Naive B cell (primary cell): ENCODE results near the gene P2RX1. TPM values are rescaled to one million over a fixed set of nuclear protein-coding genes. Genes with fewer than 3 reads are reported as not detected.

Experiments used
- ATAC-seq, 2 donors: fragments of 150-1000 bp; cut with Tn5 transposase; 2 replicates each; pipeline ENCODE4 v1.10.0; 2021; ENCODE audit warnings: low read depth in 2 of 2, mild to moderate bottlenecking in 2 of 2, moderate library complexity in 2 of 2
- DNase-seq: peaks from one replicate; pipeline ENCODE4 v3.0.0; 2022
- H3K27ac Mint-ChIP-seq, 6 donors: one replicate each; pipeline ENCODE4 v1.8.0; 2020 to 2022; ENCODE audit warnings: mild to moderate bottlenecking in 6 of 6, mixed read lengths in 6 of 6, moderate library complexity in 5 of 6, inconsistent platforms in 2 of 6
- H3K27me3 Mint-ChIP-seq, 3 donors: one replicate each; pipeline ENCODE4 v1.8.0; 2021 to 2022; ENCODE audit warnings: mixed read lengths in 3 of 3, mild to moderate bottlenecking in 1 of 3
- H3K36me3 Mint-ChIP-seq, 2 donors: one replicate each; pipeline ENCODE4 v1.8.0; 2020 to 2022; ENCODE audit warnings: mixed read lengths in 2 of 2, inconsistent platforms in 1 of 2, mild to moderate bottlenecking in 1 of 2
- H3K4me1 Mint-ChIP-seq, 3 donors: one replicate each; pipeline ENCODE4 v1.8.0; 2020 to 2022; ENCODE audit warnings: mixed read lengths in 3 of 3, inconsistent platforms in 1 of 3, mild to moderate bottlenecking in 1 of 3, moderate library complexity in 1 of 3
- H3K4me3 Mint-ChIP-seq, 8 donors: one replicate each; pipeline ENCODE4 v1.8.0; 2020 to 2022; ENCODE audit warnings: mild to moderate bottlenecking in 8 of 8, mixed read lengths in 8 of 8, moderate library complexity in 8 of 8, inconsistent platforms in 2 of 8
- H3K9me3 Mint-ChIP-seq, 7 donors: one replicate each; pipeline ENCODE4 v1.8.0; 2020 to 2022; ENCODE audit warnings: mixed read lengths in 7 of 7, mild to moderate bottlenecking in 5 of 7, inconsistent platforms in 2 of 7, moderate library complexity in 1 of 7
- polyA plus RNA-seq, 6 donors: library from polyadenylated mRNA; unstranded; fragments of 300-500 nt; fragmentation: Illumina TruSeq; gene quantifications; one replicate each; pipeline ENCODE4 v1.2.3, GENCODE V29; 2021; ENCODE audit warnings: low read depth in 6 of 6

P2RX1 gene
- polyA plus RNA-seq, 6 donors from 2014 or later: 2.3 to 20.2 (median 15.1) TPM

DNA sequence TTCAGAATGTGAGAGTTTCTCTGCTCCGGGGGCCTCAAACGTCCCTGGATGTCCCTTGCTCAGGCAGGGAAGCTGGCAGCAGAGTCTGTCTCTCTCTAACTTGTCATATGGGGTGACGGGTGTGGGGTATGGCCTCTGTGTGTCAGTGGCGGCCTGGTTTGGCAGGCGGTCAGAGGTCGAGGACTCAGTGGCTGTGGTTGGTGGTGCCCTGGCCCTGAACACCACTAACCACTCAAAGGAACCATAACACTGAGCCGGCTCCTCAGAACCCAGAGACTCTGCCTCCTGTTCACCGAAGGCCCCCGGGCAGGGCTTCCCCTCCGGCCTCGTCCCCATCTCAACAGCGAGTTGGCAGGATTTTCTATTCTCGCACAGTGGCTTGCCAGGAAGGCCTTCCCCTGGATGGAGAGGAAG lies 677 bp downstream of the P2RX1 start:
- DNase-seq (no peak), ATAC-seq (no peak)
- peak overlapping the region; percentile 100 for H3K27ac Mint-ChIP-seq
- H3K27me3 Mint-ChIP-seq: no peaks in the 10 kb centered on the region
- H3K36me3 Mint-ChIP-seq: no peaks in the 10 kb centered on the region
- no peaks in the 10 kb centered on the region for H3K9me3 Mint-ChIP-seq
- peaks cover 55 to 79% (median 67%) of the 10 kb centered on the region in 3 donors for H3K4me1 Mint-ChIP-seq
- H3K4me3 Mint-ChIP-seq: peak overlapping the region; percentile 88 to 97 (median 95)

DNA sequence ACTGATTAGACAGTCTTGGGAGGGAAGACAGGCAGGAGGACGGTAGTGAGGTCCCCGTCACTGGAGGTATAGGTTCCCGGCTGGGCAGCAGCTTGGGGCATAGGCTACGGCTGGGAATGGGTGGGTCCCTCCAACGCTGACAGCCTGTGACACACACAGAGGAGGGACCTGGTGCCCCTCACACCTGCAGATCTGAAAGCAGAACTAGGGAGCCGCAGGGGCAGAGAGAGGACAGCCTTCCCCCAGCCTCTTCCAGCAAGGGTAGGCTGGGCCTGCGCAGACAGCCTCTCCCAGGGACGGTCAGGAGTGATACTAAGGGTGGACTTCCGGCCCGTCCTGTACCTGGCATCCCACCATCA lies 2.0 kb downstream of the P2RX1 start:
- peaks cover 66 to 91% (median 78%) of the 10 kb centered on the region in 3 donors for H3K4me1 Mint-ChIP-seq

DNA sequence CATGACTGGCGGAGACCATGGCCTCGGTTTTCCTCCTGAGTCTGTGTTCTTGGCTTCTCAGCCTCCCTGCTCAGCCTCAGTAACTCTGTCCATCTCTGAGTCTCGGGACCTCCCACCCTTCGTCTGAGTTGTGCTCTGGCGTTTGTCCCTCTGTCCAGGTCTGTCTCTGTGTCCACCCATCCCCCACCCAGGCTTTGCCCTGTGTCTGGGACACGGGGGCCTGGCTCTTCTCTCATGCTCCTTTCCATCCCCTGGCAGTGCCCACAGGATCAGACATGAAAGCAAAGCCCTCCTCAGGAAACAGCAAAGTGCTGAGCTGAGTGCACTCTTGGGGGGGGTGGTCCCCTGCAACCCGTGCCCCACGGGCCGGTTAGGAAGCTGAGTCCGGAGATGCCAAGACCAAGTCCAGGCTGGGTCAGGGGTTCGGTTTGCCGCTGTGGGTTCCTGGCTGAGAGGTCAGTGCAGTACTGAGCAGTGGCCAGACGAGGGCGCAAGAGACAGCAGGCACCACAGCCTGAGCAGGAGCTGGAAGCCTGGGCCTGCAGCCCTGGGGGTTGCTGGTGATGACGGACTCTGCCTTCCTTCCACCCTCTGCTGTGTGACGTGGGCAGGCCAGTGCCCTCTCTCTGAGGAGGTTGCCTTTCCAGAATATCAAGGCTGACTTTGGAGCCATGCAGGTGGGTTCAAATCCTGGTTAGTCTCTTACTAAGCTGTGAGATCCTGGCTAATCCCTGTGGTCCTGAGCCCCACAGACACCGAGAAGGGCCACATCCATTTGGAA lies 2.5 kb downstream of the P2RX1 start:
- no peaks in the 10 kb centered on the region for H3K36me3 Mint-ChIP-seq
- peak overlapping the region; percentile 88 to 97 (median 95) for H3K4me3 Mint-ChIP-seq
- no peaks in the 10 kb centered on the region for H3K27me3 Mint-ChIP-seq
- no peaks in the 10 kb centered on the region for H3K9me3 Mint-ChIP-seq
- ATAC-seq (peak; percentile 45), DNase-seq (peak; percentile 88)
- peak overlapping the region; percentile 100 for H3K27ac Mint-ChIP-seq
- peaks cover 68 to 93% (median 82%) of the 10 kb centered on the region in 3 donors for H3K4me1 Mint-ChIP-seq

More for the DNA sequence above, 2.0 kb downstream of the P2RX1 start:
- DNase-seq (peak; percentile 93), ATAC-seq (peak; percentile 61 to 64)
- Mint-ChIP-seq H3K9me3 (no peaks in the 10 kb centered on the region), H3K27ac (peak overlapping the region; percentile 100), H3K4me3 (peak overlapping the region; percentile 88 to 97 (median 95)), H3K27me3 (no peaks in the 10 kb centered on the region), H3K36me3 (no peaks in the 10 kb centered on the region)

DNA sequence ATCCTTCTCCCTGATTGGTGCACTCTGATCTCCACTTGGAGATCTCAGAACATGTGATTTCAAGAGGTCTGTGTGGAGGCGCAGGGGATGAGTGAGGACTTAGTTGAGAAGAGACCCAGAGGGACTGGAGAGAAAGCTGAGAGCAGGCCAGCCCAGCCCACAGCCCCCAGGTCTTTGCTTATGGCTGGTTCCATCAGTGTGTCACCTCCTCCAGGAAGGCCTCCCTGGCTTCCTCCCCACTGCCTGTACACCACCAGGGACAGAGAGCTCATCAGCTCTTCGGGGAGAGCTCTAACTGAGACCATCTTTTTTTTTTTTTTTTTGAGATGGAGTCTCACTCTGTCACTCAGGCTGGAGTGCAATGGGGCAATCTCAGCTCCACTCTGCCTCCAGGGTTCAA lies 3.4 kb downstream of the P2RX1 start:
- ATAC-seq (no peak), DNase-seq (no peak)
- Mint-ChIP-seq H3K4me1 (peaks cover 70 to 94% (median 91%) of the 10 kb centered on the region in 3 donors), H3K27ac (peak overlapping the region; percentile 100), H3K4me3 (peak overlapping the region; percentile 42 to 96 (median 66)), H3K9me3 (no peaks in the 10 kb centered on the region), H3K27me3 (no peaks in the 10 kb centered on the region), H3K36me3 (no peaks in the 10 kb centered on the region)

DNA sequence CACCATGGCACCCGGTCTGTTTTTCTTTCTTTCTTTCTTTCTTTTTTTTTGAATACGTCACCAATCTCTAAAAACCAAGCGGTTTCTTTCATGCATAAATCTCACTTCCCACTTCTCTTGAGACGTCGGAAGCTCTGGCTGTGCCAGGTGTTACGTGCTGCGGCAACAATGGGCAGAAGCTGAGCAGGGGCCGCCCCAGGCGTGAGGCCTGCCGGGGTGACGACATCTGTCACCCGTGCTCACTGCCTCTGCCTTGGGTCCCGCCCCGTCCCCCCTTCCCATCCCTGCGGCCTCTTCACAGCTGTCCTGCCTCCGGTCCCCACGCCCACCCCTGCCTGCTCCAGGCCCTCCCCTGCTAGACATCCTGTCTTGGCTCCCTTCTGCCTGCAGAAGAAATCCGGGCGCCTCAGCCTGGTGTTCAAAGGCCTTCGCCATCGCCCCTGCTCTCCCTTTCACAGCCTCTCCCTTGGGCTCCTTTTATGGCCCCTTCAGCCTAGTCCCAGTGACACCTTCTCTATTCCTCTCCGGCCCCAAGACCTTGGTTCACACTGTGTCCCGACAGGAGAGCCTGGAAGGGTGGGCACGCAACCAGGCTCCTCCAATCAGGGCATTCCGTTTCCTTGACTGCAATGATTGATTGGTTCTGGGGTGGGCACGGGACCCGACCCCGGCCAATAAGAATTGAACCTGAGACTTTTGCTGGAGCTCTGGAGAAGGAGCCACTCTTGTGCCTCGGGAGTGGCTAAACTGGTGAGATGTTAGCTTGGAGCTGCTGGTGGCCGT lies 4.8 kb downstream of the P2RX1 start:
- H3K36me3 Mint-ChIP-seq: no peaks in the 10 kb centered on the region

DNA sequence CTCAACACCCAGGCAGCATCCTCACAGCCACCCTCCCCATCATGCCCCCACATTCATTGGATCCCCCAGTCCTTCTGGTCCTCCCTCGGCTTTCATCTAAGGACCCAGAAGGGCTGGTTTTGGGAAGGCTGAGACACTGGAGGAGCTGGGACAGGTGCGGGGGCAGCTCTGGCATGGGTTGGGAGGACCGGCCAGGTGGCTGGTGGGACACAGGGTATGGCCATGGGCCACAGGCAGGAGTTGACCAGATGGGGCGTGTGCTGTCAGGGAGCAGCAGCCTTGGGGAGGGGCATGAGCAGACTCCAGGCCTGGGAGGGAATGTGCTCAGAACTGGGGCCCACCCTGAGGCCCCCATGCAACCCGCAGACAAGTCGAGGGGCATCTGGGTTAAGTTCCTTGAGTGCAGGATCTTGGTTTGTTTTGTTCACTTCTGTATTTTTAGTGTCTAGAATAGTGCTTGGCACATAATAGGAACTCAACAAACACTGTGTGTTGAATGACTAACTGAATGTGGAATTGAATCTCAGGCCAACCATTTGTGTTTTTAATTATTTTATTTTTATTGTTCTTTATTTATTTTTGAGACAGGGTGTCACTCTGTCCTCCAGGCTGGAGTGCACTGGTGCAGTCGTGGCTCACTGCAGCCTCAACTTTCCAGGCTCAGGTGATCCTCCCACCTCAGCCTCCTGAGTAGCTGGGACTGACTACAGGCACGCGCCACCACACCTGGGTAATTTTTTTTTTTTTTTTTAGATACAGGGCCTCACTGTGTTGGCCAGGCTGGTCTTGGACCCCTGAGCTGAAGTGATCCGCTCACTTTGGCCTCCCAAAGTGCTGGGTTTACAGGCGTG lies 5.6 kb downstream of the P2RX1 start:
- Mint-ChIP-seq H3K4me3 (peak overlapping the region; percentile 54 to 87 (median 79)), H3K9me3 (no peaks in the 10 kb centered on the region), H3K27ac (peak overlapping the region; percentile 100), H3K36me3 (no peaks in the 10 kb centered on the region), H3K4me1 (peaks cover 57 to 84% (median 74%) of the 10 kb centered on the region in 3 donors), H3K27me3 (no peaks in the 10 kb centered on the region)
- DNase-seq (no peak), ATAC-seq (no peak)

More for the DNA sequence above, 4.8 kb downstream of the P2RX1 start:
- Mint-ChIP-seq H3K9me3 (no peaks in the 10 kb centered on the region), H3K4me3 (peak overlapping the region; percentile 54 to 87 (median 79)), H3K27ac (peak overlapping the region; percentile 100), H3K4me1 (peaks cover 63 to 88% (median 82%) of the 10 kb centered on the region in 3 donors), H3K27me3 (no peaks in the 10 kb centered on the region)
- DNase-seq (peak; percentile 94), ATAC-seq (peak; percentile 69)

DNA sequence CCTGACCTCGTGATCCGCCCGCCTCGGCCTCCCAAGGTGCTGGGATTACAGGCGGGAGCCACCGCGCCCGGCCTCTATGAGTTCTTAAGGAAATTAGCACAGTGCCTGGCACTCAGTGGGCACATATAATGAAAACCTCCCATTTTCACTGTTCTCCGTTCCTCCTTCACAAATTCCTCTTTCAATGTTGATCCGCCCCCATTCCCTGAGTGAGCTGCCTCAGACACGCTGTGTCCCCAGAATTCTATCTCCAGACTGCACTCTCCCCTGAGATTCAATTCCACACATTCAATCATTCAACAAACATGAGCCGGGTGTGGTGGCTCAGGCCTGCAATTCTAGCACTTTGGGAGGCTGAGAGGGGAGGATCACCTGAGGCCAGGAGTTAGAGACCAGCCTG lies 7.0 kb downstream of the P2RX1 start:
- H3K4me1 Mint-ChIP-seq: peaks cover 48 to 79% (median 74%) of the 10 kb centered on the region in 3 donors
- no peak for ATAC-seq

DNA sequence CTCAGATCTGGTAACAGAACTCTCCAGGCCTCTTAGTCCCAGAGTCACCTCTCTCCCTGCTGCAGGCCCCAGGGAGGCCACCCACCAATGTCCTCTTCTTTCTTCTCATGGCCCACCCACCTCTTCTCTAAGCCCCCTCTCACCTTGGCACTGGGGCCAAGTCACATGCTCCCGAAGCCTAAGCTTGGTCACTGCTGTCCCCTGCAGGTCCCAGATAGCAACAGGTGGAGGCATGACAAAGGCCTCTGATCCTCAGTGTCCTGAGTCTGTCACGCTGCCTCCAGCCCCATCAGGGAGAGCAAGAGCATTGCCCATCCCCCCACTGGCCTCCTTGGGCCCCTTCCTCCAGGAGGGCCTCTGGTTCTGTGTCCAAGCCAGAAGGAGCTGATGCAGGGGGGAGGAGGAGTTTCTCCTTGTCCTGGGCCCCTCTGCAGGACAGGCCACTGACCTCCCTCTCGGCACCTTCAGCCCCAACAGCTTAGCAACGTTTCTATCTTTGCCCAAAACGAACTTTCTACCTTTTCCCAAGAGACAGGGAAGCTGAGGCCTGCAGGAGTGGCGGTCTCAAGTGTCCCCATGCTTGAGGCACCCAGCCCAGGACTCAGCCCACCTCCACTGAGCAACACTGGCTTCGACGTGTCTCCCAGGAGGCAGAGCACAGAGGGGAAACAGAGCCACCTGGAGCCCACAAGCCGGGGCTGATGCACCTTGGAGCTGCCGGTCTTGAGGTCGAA lies 8.6 kb downstream of the P2RX1 start:
- DNase-seq (no peak), ATAC-seq (no peak)
- Mint-ChIP-seq H3K4me1 (peaks cover 36 to 68% (median 66%) of the 10 kb centered on the region in 3 donors), H3K27me3 (no peaks in the 10 kb centered on the region), H3K9me3 (no peaks in the 10 kb centered on the region), H3K36me3 (no peaks in the 10 kb centered on the region), H3K27ac (peak overlapping the region; percentile 75 to 100 (median 86)), H3K4me3 (peak overlapping the region in 3 of 8 donors; percentile 45 to 75 (median 47))

More for the DNA sequence above, 7.0 kb downstream of the P2RX1 start:
- Mint-ChIP-seq H3K36me3 (no peaks in the 10 kb centered on the region), H3K27me3 (no peaks in the 10 kb centered on the region), H3K27ac (peak overlapping the region; percentile 100), H3K9me3 (no peaks in the 10 kb centered on the region), H3K4me3 (peak overlapping the region in 3 of 8 donors; percentile 13 to 53 (median 42))
- DNase-seq: no peak

DNA sequence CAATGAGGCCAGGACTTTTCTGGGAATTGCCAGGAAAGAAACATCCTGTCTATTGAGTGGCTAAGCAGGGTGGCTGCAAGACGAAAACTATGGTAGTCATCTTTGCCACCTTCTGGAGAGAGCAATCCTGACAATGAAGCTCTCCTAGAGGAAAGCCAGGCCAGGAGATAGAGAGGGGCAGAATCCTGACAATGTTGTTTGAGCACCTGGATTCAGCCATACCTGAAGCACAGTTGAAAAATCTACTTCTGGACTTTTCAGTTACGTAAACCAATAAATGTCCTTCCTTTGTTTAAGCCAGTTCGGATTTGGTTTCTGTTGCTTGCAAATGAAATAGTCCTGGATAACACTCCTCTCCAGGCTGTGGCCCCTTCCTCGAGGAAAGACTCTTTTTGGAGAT lies 9.4 kb downstream of the P2RX1 start:
- no peaks in the 10 kb centered on the region for H3K27me3 Mint-ChIP-seq
- H3K27ac Mint-ChIP-seq: peak overlapping the region in 3 of 6 donors; percentile 67 to 100 (median 86)
- peaks cover 32 to 61% (median 58%) of the 10 kb centered on the region in 3 donors for H3K4me1 Mint-ChIP-seq
- peak overlapping the region in 1 of 8 donors; percentile 35 for H3K4me3 Mint-ChIP-seq
- H3K9me3 Mint-ChIP-seq: no peaks in the 10 kb centered on the region
- no peaks in the 10 kb centered on the region for H3K36me3 Mint-ChIP-seq
- DNase-seq (no peak), ATAC-seq (no peak)

DNA sequence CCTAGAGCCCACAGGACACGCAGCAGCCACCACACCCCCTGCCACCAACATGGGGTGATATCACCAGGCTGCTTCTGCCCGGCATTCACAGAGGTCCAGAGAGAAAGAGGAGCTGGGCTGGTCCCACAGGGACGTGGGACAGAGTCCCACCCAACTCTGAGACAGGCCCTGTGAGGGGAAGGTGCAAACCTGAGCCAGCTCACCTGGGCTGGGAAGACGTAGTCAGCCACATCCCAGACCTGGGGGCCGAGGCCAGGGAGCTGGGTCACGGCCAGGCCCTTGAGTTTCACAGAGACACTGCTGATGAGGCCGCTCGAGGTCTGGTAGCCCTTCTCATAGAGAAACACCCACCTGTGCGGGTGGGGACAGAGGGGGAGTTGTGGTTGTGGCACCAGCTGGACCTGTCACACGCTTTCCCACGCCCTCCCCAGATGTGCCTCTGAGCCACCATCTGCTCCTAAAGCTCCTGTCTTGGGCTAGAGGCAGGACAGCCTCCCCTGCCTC lies 11.2 kb downstream of the P2RX1 start:
- Mint-ChIP-seq H3K27ac (peak overlapping the region in 5 of 6 donors; percentile 72 to 90 (median 84)), H3K27me3 (no peaks in the 10 kb centered on the region), H3K36me3 (no peaks in the 10 kb centered on the region), H3K4me1 (peaks cover 19 to 42% (median 40%) of the 10 kb centered on the region in 3 donors), H3K4me3 (peak overlapping the region in 2 of 8 donors; percentile 29 to 59), H3K9me3 (no peaks in the 10 kb centered on the region)
- DNase-seq (peak; percentile 41), ATAC-seq (peak; percentile 48 to 64)

DNA sequence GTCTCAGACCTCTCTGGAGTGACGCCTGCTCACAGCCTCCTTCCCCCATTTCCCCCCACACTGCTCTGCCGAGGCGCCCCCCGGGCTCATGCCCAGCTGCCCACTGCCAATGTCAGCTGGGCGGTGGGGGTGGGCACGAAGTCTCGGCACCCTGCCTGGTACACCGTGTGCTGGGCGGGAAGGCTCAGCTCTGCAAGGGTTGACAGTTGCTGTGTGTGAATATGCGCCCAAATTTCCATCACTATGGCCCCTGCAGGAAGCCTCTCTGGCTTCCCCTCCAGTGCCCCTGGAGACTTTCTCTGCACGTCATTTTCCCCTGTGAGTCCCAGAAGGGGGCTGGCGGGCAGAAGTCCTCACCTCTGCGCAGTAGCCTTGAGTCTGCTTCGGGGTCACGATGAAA lies 11.8 kb downstream of the P2RX1 start:
- peak; percentile 69 to 78 for ATAC-seq
- H3K36me3 Mint-ChIP-seq: no peaks in the 10 kb centered on the region
- H3K27ac Mint-ChIP-seq: peak overlapping the region; percentile 36 to 90 (median 76)
- peaks cover 14 to 39% (median 36%) of the 10 kb centered on the region in 3 donors for H3K4me1 Mint-ChIP-seq
- H3K27me3 Mint-ChIP-seq: no peaks in the 10 kb centered on the region
- H3K9me3 Mint-ChIP-seq: no peaks in the 10 kb centered on the region
- H3K4me3 Mint-ChIP-seq: peak overlapping the region in 5 of 8 donors; percentile 41 to 70 (median 56)
- DNase-seq: peak; percentile 46

DNA sequence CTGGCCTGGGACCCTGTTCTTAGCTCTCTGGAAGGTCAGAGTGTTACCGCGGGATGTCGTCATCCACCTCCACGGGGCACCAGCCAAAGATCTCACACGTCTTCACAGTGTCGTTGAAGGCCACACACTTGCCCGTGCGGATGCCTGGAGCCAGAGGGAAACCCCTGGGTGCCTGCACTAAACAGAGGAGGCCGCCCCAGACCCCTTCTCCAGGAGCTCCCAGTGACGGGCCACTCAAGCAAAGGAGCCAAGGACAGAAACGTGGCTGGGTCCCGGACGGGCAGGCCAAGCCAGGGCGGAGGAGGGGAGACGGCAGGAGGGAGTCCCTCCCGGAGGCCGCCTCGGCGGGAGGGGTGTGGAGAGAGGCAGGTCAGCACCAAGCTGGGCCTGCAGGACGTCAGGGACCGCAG lies 12.4 kb downstream of the P2RX1 start:
- no peak for DNase-seq
- Mint-ChIP-seq H3K4me1 (peaks cover 10 to 34% (median 30%) of the 10 kb centered on the region in 3 donors), H3K36me3 (no peaks in the 10 kb centered on the region)

More for the DNA sequence above, 12.4 kb downstream of the P2RX1 start:
- ATAC-seq: no peak
- H3K27me3 Mint-ChIP-seq: no peaks in the 10 kb centered on the region
- peak overlapping the region in 2 of 6 donors; percentile 83 to 90 for H3K27ac Mint-ChIP-seq
- H3K4me3 Mint-ChIP-seq: peak overlapping the region in 3 of 8 donors; percentile 5 to 47 (median 40)
- no peaks in the 10 kb centered on the region for H3K9me3 Mint-ChIP-seq
